GM18870 (cell line): Measurements from ENCODE around the gene IGFL3.
"Not testable (repeated sequence)": the region's sequence is repeated elsewhere in the genome, so short reads cannot be mapped to it uniquely, and the experiment has no call there.

ENCODE experiments used
- ATAC-seq: cut with Tn5 transposase; IDR thresholded peaks from one replicate; pipeline ENCODE4 v1.9.1; 2021; ENCODE audit warnings: moderate library complexity; ENCODE audit not compliant: unreplicated experiment

The IGFL3 gene

DNA sequence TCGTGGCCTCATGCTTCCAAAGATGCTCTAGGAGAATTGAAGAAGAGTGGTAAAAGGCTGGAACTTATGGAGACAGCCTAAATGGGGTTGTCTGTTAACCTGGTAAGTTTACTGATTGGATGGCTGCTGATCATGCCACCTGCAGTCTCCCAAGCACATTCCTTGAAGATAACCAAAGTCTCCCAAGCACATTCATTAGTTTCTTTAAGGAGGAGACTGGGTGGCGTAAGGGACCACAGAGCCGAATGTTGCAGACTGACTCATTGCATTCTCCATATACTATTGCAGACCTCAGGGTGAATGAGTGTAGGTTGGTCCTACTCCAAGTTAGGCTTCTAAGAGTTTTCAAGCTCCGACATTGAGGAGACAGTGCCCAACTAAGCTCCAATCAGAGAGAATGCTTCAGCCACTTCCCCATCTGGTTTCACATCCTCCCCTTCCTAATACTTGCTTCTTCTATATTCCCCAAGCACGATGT lies at the start of gene IGFL3:
IGFL3 (minus strand) TSS at position 51 of the 478 bp plus-strand sequence; CDS start at position 12, 39 bp downstream.
- no peak for ATAC-seq

DNA sequence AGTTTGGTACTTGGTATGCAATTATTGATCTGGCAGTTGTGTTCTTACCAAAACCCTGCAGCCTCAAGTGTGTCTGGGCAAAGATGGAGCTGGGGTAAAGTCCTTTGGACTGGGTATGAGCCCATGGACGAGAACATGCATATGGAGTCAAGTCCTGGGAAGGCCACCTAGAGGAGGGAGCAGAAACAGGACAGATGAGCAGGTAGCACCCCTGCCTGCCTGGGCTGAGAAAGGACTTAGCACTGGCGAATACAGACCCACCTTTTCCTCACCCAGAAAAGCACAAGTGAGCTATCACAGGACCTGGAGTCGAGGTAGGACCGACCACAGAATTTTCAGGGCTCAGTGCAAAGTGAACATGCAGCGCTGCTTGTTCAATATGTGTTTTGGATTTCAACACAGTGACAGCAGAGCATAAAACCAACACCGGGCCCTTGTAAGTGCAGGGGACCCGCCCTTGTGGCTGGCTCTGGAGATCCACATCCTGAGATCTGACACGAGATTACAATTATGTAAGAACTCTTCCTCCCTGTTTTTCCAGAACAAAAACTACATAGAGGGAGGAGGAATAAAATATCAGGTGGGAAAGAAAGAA lies 49.5 kb upstream of the IGFL3 start:
- ATAC-seq, result no peak

DNA sequence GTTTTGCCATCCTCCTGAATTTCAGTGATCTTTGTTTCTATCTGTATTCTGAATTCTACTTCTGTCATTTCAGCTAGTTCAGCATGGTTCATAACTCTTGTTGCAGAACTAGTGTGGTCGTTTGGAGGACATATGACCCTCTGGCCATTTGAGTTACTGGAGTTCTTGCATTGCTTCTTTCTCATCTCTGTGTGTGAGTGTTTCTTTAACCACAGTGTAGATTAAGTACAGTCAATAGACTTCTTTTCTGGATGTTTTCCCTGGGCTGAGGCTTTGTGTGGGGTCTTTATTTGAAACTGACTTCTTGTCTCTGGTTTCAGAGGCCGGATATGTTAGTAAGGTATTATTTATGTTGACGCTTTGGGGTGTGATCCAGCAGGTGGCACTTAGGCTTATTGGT lies 38.2 kb upstream of the IGFL3 start:
- no peak for ATAC-seq

DNA sequence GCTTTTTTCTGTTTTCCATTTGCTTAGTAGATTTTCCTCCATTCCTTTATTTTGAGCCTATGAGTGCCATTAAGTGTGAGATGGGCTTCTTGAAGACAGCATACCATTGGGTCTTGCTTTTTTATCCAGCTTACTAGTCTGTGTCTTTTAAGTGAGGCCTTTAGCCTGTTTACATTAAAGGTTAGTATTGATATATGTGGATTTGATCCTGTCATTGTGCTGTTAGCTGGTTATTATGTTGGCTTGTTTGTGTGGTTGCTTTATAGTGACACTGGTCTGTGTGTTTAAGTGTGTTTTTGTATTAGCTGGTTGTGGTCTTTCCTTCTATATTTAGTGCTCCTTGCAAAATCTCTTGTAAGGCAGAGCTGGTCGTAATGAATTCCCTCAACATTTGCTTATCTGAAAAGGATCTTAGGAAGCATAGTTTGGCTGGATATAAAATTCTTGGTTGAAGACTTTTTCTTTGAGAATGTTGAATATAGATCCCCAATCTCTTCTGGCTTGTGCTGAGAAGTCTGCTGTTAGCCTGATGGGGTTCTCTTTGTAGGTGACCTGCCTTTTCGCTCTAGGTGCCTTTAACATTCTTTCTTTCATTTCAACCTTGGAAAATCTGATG lies 37.3 kb upstream of the IGFL3 start:
- ATAC-seq, result not testable (repeated sequence)

- no peak for ATAC-seq
Observed at GRCh38 chr19:46160233-46160775, 35.8 kb upstream of the IGFL3 start.

- ATAC-seq, result no peak
Observed at GRCh38 chr19:46159418-46160232, 35.1 kb upstream of the IGFL3 start.

GRCh38 chr19:46155237-46155636 lies 30.7 kb upstream of the IGFL3 start:
- ATAC-seq, result no peak

GRCh38 chr19:46150606-46151005 lies 26.1 kb upstream of the IGFL3 start:
- no peak for ATAC-seq

- ATAC-seq, result no peak
Observed at GRCh38 chr19:46147791-46148288, 23.4 kb upstream of the IGFL3 start, which contains the start of gene IGFL2. Gene IGFL2, plus strand, starts transcription at chr19:46148238. Its CDS starts 41 bp downstream, at chr19:46148279.

DNA sequence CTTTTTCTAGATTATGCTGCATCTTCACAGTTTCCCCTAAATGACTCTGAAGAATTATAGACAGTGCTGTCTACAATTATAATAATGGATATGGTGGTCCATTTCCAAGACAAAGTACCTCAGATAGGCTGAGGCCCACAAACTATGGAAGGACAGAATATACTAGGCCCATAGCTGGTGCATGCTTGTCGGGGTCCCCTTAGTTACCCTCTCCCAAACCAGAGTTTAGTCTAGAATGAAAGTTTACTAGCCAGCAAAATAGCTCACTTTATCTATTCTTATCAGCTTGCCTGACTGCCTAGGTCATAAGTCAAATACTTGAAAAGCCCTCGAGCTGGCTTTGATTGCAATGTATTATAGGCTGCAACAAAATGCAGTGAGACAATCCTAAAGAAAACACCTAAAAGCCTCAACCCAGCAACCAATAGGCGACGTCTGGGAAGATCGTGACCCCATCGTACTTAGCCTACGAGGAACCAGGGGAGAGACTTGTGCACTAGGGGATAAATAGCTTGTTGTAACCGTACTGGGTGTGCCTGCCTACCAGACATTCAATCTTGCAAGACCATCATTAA lies 22.8 kb upstream of the IGFL3 start:
- no peak for ATAC-seq

DNA sequence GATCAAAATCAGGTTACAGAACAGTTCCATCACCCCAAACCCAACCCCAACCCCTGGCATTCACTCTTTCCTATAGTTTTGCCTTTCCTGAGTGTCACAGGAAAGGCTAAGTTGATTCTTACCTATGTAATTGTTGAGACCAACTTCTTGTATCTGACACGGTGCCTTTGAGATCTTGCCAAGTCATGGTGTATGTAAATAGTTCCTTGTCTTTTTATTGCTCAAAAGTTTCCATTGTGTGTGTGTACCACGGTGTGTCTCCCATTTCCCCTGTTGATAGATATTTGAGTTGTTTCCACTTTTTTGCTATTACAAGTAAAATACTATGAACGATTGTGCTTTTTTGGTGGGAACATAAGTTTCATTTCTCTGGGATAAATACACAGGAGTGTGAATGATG lies 20.3 kb upstream of the IGFL3 start:
- no peak for ATAC-seq

DNA sequence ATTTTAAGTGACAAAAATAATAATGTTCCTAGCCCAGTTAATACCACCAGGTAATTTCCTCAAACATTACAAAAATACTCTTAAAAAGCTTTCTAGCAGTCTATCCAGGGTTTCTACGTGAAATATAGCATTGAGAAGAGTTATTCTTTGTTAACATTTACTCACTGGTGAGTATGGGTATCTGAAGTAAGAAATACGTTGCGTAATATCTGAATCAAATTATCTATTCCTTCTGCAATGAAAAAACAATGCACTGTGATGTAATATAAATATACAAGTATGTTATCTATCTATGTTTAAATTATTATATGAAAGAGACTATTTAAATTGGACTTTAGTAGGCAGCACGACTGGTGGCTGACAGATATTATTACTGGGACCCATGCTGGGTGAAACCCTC lies 17.8 kb upstream of the IGFL3 start:
- ATAC-seq, result no peak

GRCh38 chr19:46141421-46141820 lies 16.9 kb upstream of the IGFL3 start:
- no peak for ATAC-seq

- ATAC-seq, result no peak
Observed at GRCh38 chr19:46137915-46138473, 13.5 kb upstream of the IGFL3 start.

DNA sequence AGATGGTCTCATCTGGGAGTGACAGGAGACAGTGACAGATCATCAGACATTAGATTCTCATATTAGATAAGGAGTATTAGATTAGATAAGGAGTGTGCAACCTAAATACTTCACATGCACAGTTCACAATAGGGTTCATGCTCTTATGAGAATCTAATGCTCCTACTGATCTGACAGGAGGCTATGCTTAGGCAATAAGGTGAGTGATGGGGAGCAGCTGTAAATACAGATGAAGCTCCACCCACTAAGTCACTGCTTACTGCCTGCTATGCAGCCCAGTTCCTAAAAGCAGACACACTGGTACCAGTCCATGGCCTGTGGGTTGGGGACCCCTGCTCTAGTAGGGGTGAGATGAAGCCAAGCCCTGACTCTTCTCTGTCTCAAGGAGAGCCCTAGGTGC lies 10.0 kb upstream of the IGFL3 start:
- ATAC-seq, result no peak

GRCh38 chr19:46133777-46134241 lies 9.3 kb upstream of the IGFL3 start:
- ATAC-seq, result no peak

DNA sequence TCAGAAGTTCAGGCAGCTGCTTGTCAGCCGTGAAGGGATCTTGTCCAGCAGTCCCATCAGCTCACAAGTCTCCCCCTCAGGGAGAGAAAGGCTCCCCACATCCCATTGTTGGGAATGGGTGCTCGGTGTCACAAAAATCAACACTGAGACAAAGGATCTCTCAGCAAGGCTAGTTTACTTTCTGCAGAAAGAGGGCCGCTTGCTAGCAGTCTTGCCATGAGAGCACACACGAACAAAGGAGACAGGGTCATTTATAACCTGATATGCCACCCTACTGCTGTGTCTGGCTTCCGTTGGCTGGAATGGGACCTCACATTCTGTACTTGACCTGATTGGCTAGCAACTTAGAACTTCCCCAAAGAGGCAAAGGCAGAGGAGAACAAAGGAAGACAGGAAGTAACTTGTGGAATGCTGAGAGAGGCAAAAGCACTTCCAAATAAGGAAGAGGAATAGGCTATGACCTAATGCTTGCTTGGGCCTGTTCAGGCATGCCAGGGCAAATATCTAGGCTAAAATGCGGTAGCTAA lies 8.7 kb upstream of the IGFL3 start:
- ATAC-seq, result no peak

GRCh38 chr19:46132508-46133100 lies 8.1 kb upstream of the IGFL3 start:
- ATAC-seq, result no peak

DNA sequence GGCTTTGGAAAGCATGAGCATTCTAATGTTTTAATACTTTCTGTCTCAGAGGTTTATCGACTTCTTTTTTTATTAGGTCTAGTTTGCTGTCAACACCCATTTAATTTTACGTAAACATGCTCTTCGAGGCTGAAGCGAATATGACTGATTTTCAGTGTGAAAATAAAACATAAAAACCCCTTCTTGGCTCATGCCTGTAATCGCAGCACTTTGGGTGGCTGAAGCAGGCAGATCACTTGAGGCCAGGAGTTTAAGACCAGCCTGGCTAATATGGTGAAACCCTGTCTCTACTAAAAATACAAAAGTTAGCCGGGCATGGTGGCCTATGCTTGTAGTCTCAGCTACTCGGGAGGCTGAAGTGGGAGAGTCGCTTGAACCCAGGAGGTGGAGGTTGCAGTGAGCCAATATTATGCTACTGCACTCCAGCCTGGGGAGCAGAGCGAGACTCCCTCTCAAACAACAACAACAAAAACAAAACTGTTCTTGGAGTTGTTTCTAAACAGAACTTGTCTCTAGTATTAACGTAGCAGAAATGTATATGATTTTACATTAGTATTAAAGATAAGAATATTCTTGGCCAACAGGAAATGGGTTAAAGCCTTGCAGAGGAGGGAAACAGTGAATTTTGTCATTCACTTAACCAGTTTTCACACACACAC lies 7.1 kb upstream of the IGFL3 start:
- ATAC-seq, result no peak
